ENCODE results near the gene WAS. TPM values are rescaled to one million over a fixed set of nuclear protein-coding genes. Genes with fewer than 3 reads are reported as not detected.

WAS gene
- total RNA-seq, 4 donors from 2014 or later, result 1.2 to 7.1 (median 3.7) TPM

GRCh38 chrX:48695925-48696300, 12.3 kb downstream of the WAS start:
- H3K4me3 ChIP-seq, result peak overlapping the region; percentile 56 to 80 (median 68)
- no peak for TF ChIP-seq POLR2A (IDR thresholded peaks at IDR 0.05)
- no peak for TF ChIP-seq CTCF (IDR thresholded peaks at IDR 0.05)
- 4 to 48% methylated on average over 4 to 7 of the region's 8 CpGs for WGBS, 2 donors
- H3K27me3 ChIP-seq, result no peaks in the 10 kb centered on the region
- intact Hi-C loops (cut with DNase I), result no loop called here
- H3K4me1 ChIP-seq, result peaks cover 0 to 19% (median 3%) of the 10 kb centered on the region in 3 donors
- peak overlapping the region; percentile 82 to 97 (median 91) for H3K27ac ChIP-seq
- peaks cover 0 to 22% (median 5%) of the 10 kb centered on the region in 3 donors for H3K36me3 ChIP-seq
- DNase-seq, result no peak
- H3K9me3 ChIP-seq, result no peaks in the 10 kb centered on the region

GRCh38 chrX:48696301-48696908, 12.8 kb downstream of the WAS start, which contains the start of gene SUV39H1:
SUV39H1 (plus strand) TSS chrX:48696734; CDS start chrX:48696785, 51 bp downstream.
- H3K36me3 ChIP-seq, result peaks cover 0 to 27% (median 5%) of the 10 kb centered on the region in 3 donors
- H3K4me3 ChIP-seq, result peak within 1 kb of the TSS; percentile 56 to 80 (median 68)
- WGBS, 2 donors, result 0 to 57% methylated on average over 2 to 6 of the region's 66 CpGs
- H3K4me1 ChIP-seq, result peaks cover 0 to 19% (median 3%) of the 10 kb centered on the region in 3 donors
- no peaks in the 10 kb centered on the region for H3K27me3 ChIP-seq
- no peaks in the 10 kb centered on the region for H3K9me3 ChIP-seq
- peak; percentile 25 for DNase-seq
- intact Hi-C loops (cut with DNase I), result no loop called here
- TF ChIP-seq CTCF (IDR thresholded peaks at IDR 0.05) (no peak), POLR2A (IDR thresholded peaks at IDR 0.05) (peak in 3 of 4 donors; percentile 54 to 86 (median 76))
- H3K27ac ChIP-seq, result peak within 1 kb of the TSS; percentile 82 to 97 (median 91)

GRCh38 chrX:48696909-48697727, 13.5 kb downstream of the WAS start:
- DNase-seq, result no peak
- peak overlapping the region; percentile 82 to 97 (median 91) for H3K27ac ChIP-seq
- no peaks in the 10 kb centered on the region for H3K9me3 ChIP-seq
- peak overlapping the region; percentile 56 to 80 (median 68) for H3K4me3 ChIP-seq
- intact Hi-C loops (cut with DNase I), result no loop called here
- WGBS, 2 donors, result 0 to 50% methylated on average over 11 to 28 of the region's 56 CpGs
- peaks cover 0 to 34% (median 5%) of the 10 kb centered on the region in 3 donors for H3K36me3 ChIP-seq
- H3K27me3 ChIP-seq, result no peaks in the 10 kb centered on the region
- peaks cover 0 to 19% (median 3%) of the 10 kb centered on the region in 3 donors for H3K4me1 ChIP-seq
- TF ChIP-seq CTCF (IDR thresholded peaks at IDR 0.05), result no peak
- TF ChIP-seq POLR2A (IDR thresholded peaks at IDR 0.05), result no peak

- intact Hi-C loops (cut with DNase I), result no loop called here
- TF ChIP-seq POLR2A (IDR thresholded peaks at IDR 0.05) (no peak), CTCF (IDR thresholded peaks at IDR 0.05) (no peak)
- no peaks in the 10 kb centered on the region for H3K9me3 ChIP-seq
- DNase-seq, result no peak
- H3K36me3 ChIP-seq, result peaks cover 0 to 46% (median 5%) of the 10 kb centered on the region in 3 donors
- 55 to 80% methylated on average over 4 to 5 of the region's 5 CpGs for WGBS, 2 donors
- H3K27me3 ChIP-seq, result no peaks in the 10 kb centered on the region
- H3K4me3 ChIP-seq, result no peak overlapping the region
- no peak overlapping the region for H3K27ac ChIP-seq
- H3K4me1 ChIP-seq, result peaks cover 0 to 25% (median 3%) of the 10 kb centered on the region in 3 donors
Measured at GRCh38 chrX:48698306-48698705, 14.7 kb downstream of the WAS start.

- H3K27me3 ChIP-seq, result no peaks in the 10 kb centered on the region
- H3K4me3 ChIP-seq, result no peak overlapping the region
- no peak for DNase-seq
- peaks cover 0 to 47% (median 5%) of the 10 kb centered on the region in 3 donors for H3K36me3 ChIP-seq
- 95% methylated on average over 15 of the region's 23 CpGs; no CpG with 5 or more reads in 1 of the 2 donors for WGBS, 2 donors
- no peak overlapping the region for H3K27ac ChIP-seq
- peaks cover 0 to 42% (median 6%) of the 10 kb centered on the region in 3 donors for H3K4me1 ChIP-seq
- no peaks in the 10 kb centered on the region for H3K9me3 ChIP-seq
- TF ChIP-seq CTCF (IDR thresholded peaks at IDR 0.05) (no peak), POLR2A (IDR thresholded peaks at IDR 0.05) (no peak)
- intact Hi-C loops (cut with DNase I), result no loop called here
Measured at GRCh38 chrX:48700246-48700645, 16.6 kb downstream of the WAS start.

Data from esophagus squamous epithelium (tissue), 5 donors.